ENCODE results near the gene C11orf86. TPM values are rescaled to one million over a fixed set of nuclear protein-coding genes. Genes with fewer than 3 reads are reported as not detected.

The C11orf86 gene
- total RNA-seq, 2 experiments from 2014 or later, result not detected

DNA sequence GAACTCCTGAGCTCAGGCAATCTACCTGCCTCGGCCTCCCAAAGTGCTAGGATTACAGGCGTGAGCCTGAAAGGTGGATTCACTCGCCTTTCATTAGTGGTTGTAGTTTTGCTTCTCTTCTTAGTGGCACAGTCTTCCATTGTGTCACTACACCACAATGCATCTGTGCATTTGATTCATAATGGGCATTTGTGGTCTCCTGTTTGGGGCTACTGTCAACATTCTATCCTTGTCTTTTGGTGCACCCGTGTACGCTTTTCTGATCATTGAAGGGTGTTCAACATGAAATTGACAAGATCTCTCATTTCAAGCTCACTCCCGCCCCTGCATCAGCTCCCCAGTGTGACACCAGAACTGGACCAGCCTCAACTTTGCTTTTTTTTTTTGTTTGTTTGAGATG is 45.8 kb downstream of the C11orf86 start:
- Histone ChIP-seq H2AFZ (ENCODE audit: low read length) (no peak overlapping the region), H3K4me2 (ENCODE audit: low read length) (no peak overlapping the region), H3K27ac (ENCODE audit: low read depth, low read length, poor library complexity, severe bottlenecking) (no peak overlapping the region), H3K9me3 (ENCODE audit: low read length) (no peaks in the 10 kb centered on the region), H3K4me3 (ENCODE audit: low read depth, low read length, poor library complexity, severe bottlenecking) (no peak overlapping the region), H3K36me3 (ENCODE audit: insufficient read depth, low read length) (no peaks in the 10 kb centered on the region), H3K9me2 (ENCODE audit: insufficient read depth, low read length) (no peaks in the 10 kb centered on the region), H4K20me1 (ENCODE audit: insufficient read depth, low read length) (no peaks in the 10 kb centered on the region), H3K79me2 (ENCODE audit: insufficient read depth, low read depth, low read length) (no peaks in the 10 kb centered on the region), H3K4me1 (ENCODE audit: insufficient read depth, low read length, poor library complexity, severe bottlenecking) (peaks cover 16% of the 10 kb centered on the region)
- intact Hi-C loops (cut with micrococcal nuclease; ENCODE audit: unreplicated experiment), result no loop called here
- no peak for TF ChIP-seq CTCF (conservative IDR thresholded peaks at IDR 0.05; ENCODE audit: low read length)
- TF ChIP-seq EZH2phosphoT487 (IDR thresholded peaks at IDR 0.05; ENCODE audit: borderline replicate concordance, low read depth, low read length), result no peak
- POLR2A ChIA-PET, result no interaction called here
- CTCF ChIA-PET (ENCODE audit: unreplicated experiment), result interaction anchor here (0.8 kb wide), 1 partner anchor 19 kb away, joined by 3 read pairs; no protein-coding TSS in a partner anchor
- DNase-seq (ENCODE audit: low spot score), result no peak
- BruUV-seq (replicated peaks), result no TSS peak

- TF ChIP-seq CTCF (conservative IDR thresholded peaks at IDR 0.05; ENCODE audit: low read length), result no peak
- H3K27ac ChIP-seq (ENCODE audit: low read depth, low read length, poor library complexity, severe bottlenecking), result no peak overlapping the region
- H3K79me2 ChIP-seq (ENCODE audit: insufficient read depth, low read depth, low read length), result no peaks in the 10 kb centered on the region
- ChIA-PET POLR2A (no interaction called here), CTCF (ENCODE audit: unreplicated experiment) (interaction anchor here (0.6 kb wide), 2 partner anchors 41 to 63 kb away, joined by 6 to 7 read pairs; no protein-coding TSS in a partner anchor)
- BruUV-seq (replicated peaks), result no TSS peak
- H3K36me3 ChIP-seq (ENCODE audit: insufficient read depth, low read length), result no peaks in the 10 kb centered on the region
- DNase-seq (ENCODE audit: low spot score), result no peak
- peaks cover 25% of the 10 kb centered on the region for H3K4me1 ChIP-seq (ENCODE audit: insufficient read depth, low read length, poor library complexity, severe bottlenecking)
- H4K20me1 ChIP-seq (ENCODE audit: insufficient read depth, low read length), result no peaks in the 10 kb centered on the region
- no peak overlapping the region for H3K4me3 ChIP-seq (ENCODE audit: low read depth, low read length, poor library complexity, severe bottlenecking)
- no peak overlapping the region for H3K4me2 ChIP-seq (ENCODE audit: low read length)
- no peaks in the 10 kb centered on the region for H3K9me2 ChIP-seq (ENCODE audit: insufficient read depth, low read length)
- H2AFZ ChIP-seq (ENCODE audit: low read length), result no peak overlapping the region
- H3K9me3 ChIP-seq (ENCODE audit: low read length), result no peaks in the 10 kb centered on the region
- intact Hi-C loops (cut with micrococcal nuclease; ENCODE audit: unreplicated experiment), result no loop called here
Measured at GRCh38 chr11:67022341-67022933, 47.3 kb downstream of the C11orf86 start.

Data from OCI-LY7 (cell line).